Posterior vena cava (tissue), 2 donors: Measurements from ENCODE around the gene PPIB. TPM values are rescaled to one million over a fixed set of nuclear protein-coding genes. Genes with fewer than 3 reads are reported as not detected.

ENCODE experiments used
- DNase-seq: peaks from one replicate; pipeline ENCODE4 v3.0.0-alpha.2; 2020; ENCODE audit warnings: low spot score
- intact Hi-C, 2 donors: fragments of 100-400 bp; cut with DNase I; formaldehyde crosslinking; loops; one replicate each; pipeline versions ENCODE4 v1.14.1 to v1.14.2; 2022 to 2023
- long read RNA-seq, 2 donors: library from polyadenylated mRNA; unstranded; transcript quantifications; one replicate each; pipeline ENCODE4 v2.0.0, GENCODE V29; 2020 to 2021
- total RNA-seq, 2 donors: library from RNA; stranded (reverse); fragmentation: NEBNext Ultra II Directional; extraction: Animal tissue kit (Norgen Biotek cat#: 25700); gene quantifications; one replicate each; pipeline ENCODE4 v1.2.1, GENCODE V29; 2021
- donor health status: DM: yes; HTN: yes; CAD: no.
- donor health status: DM: yes; HTN: yes; CAD: no.

PPIB gene
- total RNA-seq = 100 to 1,000 TPM; 351 to 457 TPM
- long read RNA-seq, donor 1, transcript PPIB-201 (5 exons, 1,081 nt) = major isoform, 145 of 158 reads
- long read RNA-seq, donor 1, partial matches to known transcripts = 12 of 158 reads
- long read RNA-seq, donor 1, other reads (novel, unspliced or antisense) = 0 of 158 reads
- long read RNA-seq, donor 2, transcript PPIB-201 (5 exons, 1,081 nt) = major isoform, 380 of 406 reads
- long read RNA-seq, donor 2, partial matches to known transcripts = 14 of 406 reads
- long read RNA-seq, donor 2, other reads (novel, unspliced or antisense) = 12 of 406 reads

- peak; percentile 100 for DNase-seq
- intact Hi-C loops = no loop called here
These were observed at the start of gene PPIB for GRCh38 chr15:64162869-64163658. Gene PPIB (minus strand): TSS chr15:64163022. CDS start chr15:64162986, 36 bp downstream.

GRCh38 chr15:64211696-64212095 lies 48.9 kb upstream of the PPIB start:
- intact Hi-C loops = no loop called here

GRCh38 chr15:64210371-64210770 lies 47.5 kb upstream of the PPIB start:
- intact Hi-C loops = no loop called here
- no peak for DNase-seq

More at GRCh38 chr15:64211696-64212095, 48.9 kb upstream of the PPIB start:
- no peak for DNase-seq

- DNase-seq = no peak
- intact Hi-C loops = loop anchor here in 1 of 2 donors (10.0 kb wide), 1 partner anchor 155 kb away; no protein-coding TSS in a partner anchor
These were observed 47.0 kb upstream of the PPIB start for GRCh38 chr15:64209680-64210334.

- DNase-seq = no peak
- intact Hi-C loops = loop anchor here in 1 of 2 donors (10.0 kb wide), 1 partner anchor 160 kb away; no protein-coding TSS in a partner anchor
These were observed 42.4 kb upstream of the PPIB start for GRCh38 chr15:64205202-64205601.

GRCh38 chr15:64197425-64197824 lies 34.6 kb upstream of the PPIB start:
- intact Hi-C loops = no loop called here
- DNase-seq = no peak

- intact Hi-C loops = no loop called here
These were observed 31.1 kb upstream of the PPIB start for GRCh38 chr15:64193971-64194370.

GRCh38 chr15:64191971-64192830 lies 29.4 kb upstream of the PPIB start:
- intact Hi-C loops = no loop called here

More at GRCh38 chr15:64193971-64194370, 31.1 kb upstream of the PPIB start:
- no peak for DNase-seq

GRCh38 chr15:64187396-64188191 lies 24.8 kb upstream of the PPIB start:
- no peak for DNase-seq
- intact Hi-C loops = no loop called here

More at GRCh38 chr15:64191971-64192830, 29.4 kb upstream of the PPIB start:
- DNase-seq = no peak

GRCh38 chr15:64185146-64185911 lies 22.5 kb upstream of the PPIB start:
- intact Hi-C loops = no loop called here
- no peak for DNase-seq

- DNase-seq = no peak
- intact Hi-C loops = no loop called here
These were observed 20.1 kb upstream of the PPIB start for GRCh38 chr15:64182859-64183370.

- intact Hi-C loops = no loop called here
- no peak for DNase-seq
These were observed 17.5 kb upstream of the PPIB start for GRCh38 chr15:64180235-64180824.

- intact Hi-C loops = no loop called here
- no peak for DNase-seq
These were observed 3.5 kb upstream of the PPIB start for GRCh38 chr15:64166102-64166890.

GRCh38 chr15:64164436-64164835 lies 1.6 kb upstream of the PPIB start:
- DNase-seq = no peak
- intact Hi-C loops = no loop called here

- intact Hi-C loops = no loop called here
These were observed 989 bp upstream of the PPIB start for GRCh38 chr15:64163659-64164362.

GRCh38 chr15:64162478-64162868 lies 349 bp downstream of the PPIB start:
- DNase-seq = no peak
- intact Hi-C loops = no loop called here

More at GRCh38 chr15:64163659-64164362, 989 bp upstream of the PPIB start:
- no peak for DNase-seq
